Lung (tissue), 12 donors: ENCODE data around the gene FER. TPM values are rescaled to one million over a fixed set of nuclear protein-coding genes. Genes with fewer than 3 reads are reported as not detected.
"Not testable (repeated sequence)": the region's sequence is repeated elsewhere in the genome, so short reads cannot be mapped to it uniquely, and the experiment has no call there.

Experiments
- ATAC-seq: fragments of 200-7000 bp; cut with Tn5 transposase; one replicate; pipeline ENCODE4 v1.9.1; 2020; ENCODE audit warnings: moderate number of reproducible peaks; ENCODE audit not compliant: insufficient read depth, low FRiP score
- DNase-seq, 3 donors: peaks; one replicate each; pipeline ENCODE4 v3.0.0-alpha.2; 2013 to 2017
- H3K27ac ChIP-seq, 2 donors: one replicate each; pipeline ENCODE4 v1.5.1; 2013; ENCODE audit warnings: mild to moderate bottlenecking in 2 of 2, moderate library complexity in 2 of 2, control low read depth in 1 of 2, inconsistent platforms in 1 of 2, low read depth in 1 of 2, low read length in 1 of 2
- H3K27me3 ChIP-seq, 3 donors: one replicate each; pipeline ENCODE4 v1.5.1; 2013; ENCODE audit warnings: low read length in 2 of 3; ENCODE audit not compliant: control insufficient read depth in 3 of 3, insufficient read depth in 3 of 3
- H3K36me3 ChIP-seq, 4 donors: one replicate each; pipeline ENCODE4 v1.5.1; 2013; ENCODE audit warnings: low read length in 4 of 4, mild to moderate bottlenecking in 1 of 4, moderate library complexity in 1 of 4; ENCODE audit not compliant: control insufficient read depth in 4 of 4, insufficient read depth in 4 of 4
- H3K4me1 ChIP-seq, 5 donors: one replicate each; pipeline ENCODE4 v1.5.1; 2013; ENCODE audit warnings: low read length in 5 of 5, mild to moderate bottlenecking in 2 of 5, moderate library complexity in 1 of 5; ENCODE audit not compliant: control insufficient read depth in 5 of 5, insufficient read depth in 5 of 5
- H3K4me3 ChIP-seq: one replicate; pipeline ENCODE4 v1.5.1; 2013; ENCODE audit warnings: mild to moderate bottlenecking, control low read depth, moderate library complexity
- H3K9ac ChIP-seq, 2 donors: one replicate each; pipeline ENCODE4 v1.5.1; 2013; ENCODE audit warnings: low read length in 2 of 2, control low read depth in 1 of 2; ENCODE audit not compliant: insufficient read depth in 1 of 2
- H3K9me3 ChIP-seq, 4 donors: one replicate each; pipeline ENCODE4 v1.5.1; 2013; ENCODE audit warnings: low read length in 3 of 4, mild to moderate bottlenecking in 1 of 4, moderate library complexity in 1 of 4; ENCODE audit not compliant: control insufficient read depth in 4 of 4, insufficient read depth in 3 of 4
- CTCF ChIP-seq: IDR thresholded peaks from 2 replicates; pipeline ENCODE4 v1.5.1; 2012; ENCODE audit warnings: mild to moderate bottlenecking; ENCODE audit errors: control extremely low read depth, extremely low read depth
- WGBS, 2 donors: extraction: QIAGEN DNeasy Blood & Tissue Kit; methylation state at CpG; one replicate each; pipeline ENCODE4 v1.1.7; 2013; 5-methylcytosine and 5-hydroxymethylcytosine counted together
- polyA plus RNA-seq, 2 donors: library from polyadenylated mRNA; stranded (reverse); fragments of 200-250 nt; gene quantifications; one replicate each; pipeline ENCODE4 v1.2.1, GENCODE V29; 2013
- total RNA-seq, 2 donors: library from RNA; depleted of rRNA in 1 of 2; stranded (reverse); fragments of >200 nt in 1 of 2; gene quantifications; one replicate each; pipeline ENCODE4 v1.2.1, GENCODE V29; 2014 to 2021
- donor health status: control.
- donor health status: control.
- donor health status: Bipolar disorder and iron deficiency.
- donor health status: healthy.
- donor health status: DM: yes; HTN: yes; CAD: no.

The FER gene
- total and polyA plus RNA-seq, 4 donors, result 2.6 to 88.6 (median 12.2) TPM

DNA sequence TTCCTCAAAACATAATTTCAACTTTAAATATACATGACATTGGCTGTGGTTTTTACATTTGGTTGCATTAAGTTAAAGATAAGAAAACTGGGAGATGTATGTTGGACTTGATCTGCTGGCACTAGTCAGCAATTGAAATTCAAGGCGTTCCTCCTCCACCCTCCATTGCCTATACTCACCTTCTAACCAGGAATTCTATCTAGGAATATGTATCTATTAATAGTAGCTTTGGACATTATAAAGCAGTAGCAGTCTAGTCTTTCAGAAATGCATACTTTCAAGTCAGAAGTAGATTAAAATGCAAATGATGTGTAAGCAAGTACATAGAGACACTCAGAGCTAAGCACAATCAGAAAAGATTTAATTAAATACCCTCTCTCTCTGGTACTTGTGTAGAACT, 24.9 kb downstream of the FER start:
- ATAC-seq, result no peak
- 72 to 81% methylated on average over 1 of the region's 1 CpG for WGBS, 2 donors

GRCh38 chr5:108773330-108773729, 25.6 kb downstream of the FER start:
- ATAC-seq (no peak), DNase-seq (no peak)
- H3K4me3 ChIP-seq, result no peak overlapping the region
- no peak overlapping the region for H3K27ac ChIP-seq
- peaks cover 0 to 7% (median 3%) of the 10 kb centered on the region in 4 donors for H3K36me3 ChIP-seq
- WGBS, 2 donors, result 95 to 99% methylated on average over 2 of the region's 2 CpGs
- peaks cover 0 to 4% (median 1%) of the 10 kb centered on the region in 4 donors for H3K9me3 ChIP-seq
- H3K27me3 ChIP-seq, result no peaks in the 10 kb centered on the region
- no peak overlapping the region for H3K9ac ChIP-seq
- TF ChIP-seq CTCF, result no peak
- H3K4me1 ChIP-seq, result peaks cover 0 to 3% (median 0%) of the 10 kb centered on the region in 5 donors

More for the DNA sequence above, 24.9 kb downstream of the FER start:
- Histone ChIP-seq H3K9me3 (peaks cover 0 to 3% (median under 1%) of the 10 kb centered on the region in 4 donors), H3K27ac (no peak overlapping the region), H3K27me3 (no peaks in the 10 kb centered on the region), H3K9ac (no peak overlapping the region), H3K4me1 (peaks cover 0 to 3% (median 0%) of the 10 kb centered on the region in 5 donors), H3K36me3 (peaks cover 0 to 7% (median 3%) of the 10 kb centered on the region in 4 donors), H3K4me3 (no peak overlapping the region)
- DNase-seq, result no peak
- TF ChIP-seq CTCF, result no peak

DNA sequence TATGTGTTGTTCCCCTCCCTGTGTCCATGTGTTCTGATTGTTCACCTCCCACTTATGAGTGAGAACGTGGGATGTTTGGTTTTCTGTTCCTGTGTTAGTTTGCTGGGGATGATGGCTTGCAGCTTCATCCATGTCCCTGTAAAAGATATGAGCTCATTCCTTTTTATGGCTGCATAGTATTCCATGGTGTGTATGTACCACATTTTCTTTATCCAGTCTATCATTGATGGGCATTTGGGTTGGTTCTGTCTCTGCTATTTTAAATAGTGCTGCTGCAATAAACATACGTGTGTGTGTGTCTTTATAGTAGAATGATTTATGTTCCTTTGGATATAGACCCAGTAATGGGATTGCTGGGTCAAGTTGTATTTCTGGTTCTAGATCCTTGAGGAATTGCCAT, 26.4 kb downstream of the FER start:
- WGBS, 2 donors, result 88 to 89% methylated on average over 2 of the region's 2 CpGs
- not testable (repeated sequence) for H3K9me3 ChIP-seq, H3K4me1 ChIP-seq, DNase-seq, H3K27ac ChIP-seq, H3K27me3 ChIP-seq, H3K36me3 ChIP-seq, ATAC-seq, H3K9ac ChIP-seq, H3K4me3 ChIP-seq

DNA sequence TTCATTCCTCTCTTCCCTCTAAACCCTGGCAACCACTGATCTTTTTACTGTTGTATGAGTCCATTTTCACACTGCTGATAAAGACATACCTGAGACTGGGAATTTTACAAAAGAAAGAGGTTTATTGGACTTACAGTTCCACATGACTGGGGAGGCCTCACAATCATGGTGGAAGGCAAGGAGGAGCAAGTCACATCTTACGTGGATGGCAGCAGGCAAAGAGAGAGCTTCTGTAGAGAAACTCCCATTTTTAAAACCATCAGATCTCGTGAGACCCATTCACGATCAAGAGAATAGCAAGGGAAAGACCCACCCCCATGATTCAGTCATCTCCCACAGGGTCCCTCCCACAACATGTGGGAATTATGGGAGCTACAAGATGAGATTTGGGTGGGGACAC, 29.9 kb downstream of the FER start:
- not testable (repeated sequence) for H3K9ac ChIP-seq, ATAC-seq, H3K4me1 ChIP-seq, H3K27ac ChIP-seq, H3K4me3 ChIP-seq, H3K27me3 ChIP-seq, DNase-seq
- H3K9me3 ChIP-seq, result peaks cover 0 to 12% (median 2%) of the 10 kb centered on the region in 4 donors
- H3K36me3 ChIP-seq, result peaks cover 0 to 10% (median 2%) of the 10 kb centered on the region in 4 donors
- WGBS, 2 donors, result 99% methylated on average over 3 of the region's 3 CpGs

GRCh38 chr5:108784577-108784976, 36.9 kb downstream of the FER start:
- not testable (repeated sequence) for H3K27me3 ChIP-seq

More at GRCh38 chr5:108784577-108784976, 36.9 kb downstream of the FER start:
- H3K4me3 ChIP-seq, H3K9me3 ChIP-seq, H3K9ac ChIP-seq, ATAC-seq, DNase-seq, H3K4me1 ChIP-seq, H3K27ac ChIP-seq: not testable (repeated sequence)
- WGBS, 2 donors, result 97% methylated on average over 4 of the region's 4 CpGs
- peaks cover 0 to 18% (median 8%) of the 10 kb centered on the region in 4 donors for H3K36me3 ChIP-seq
